Right atrium auricular region (tissue), 2 donors: ENCODE data around the gene MMD. TPM values are rescaled to one million over a fixed set of nuclear protein-coding genes. Genes with fewer than 3 reads are reported as not detected.

Experiments
- DNase-seq: peaks from one replicate; pipeline ENCODE4 v3.0.0-alpha.2; 2019; ENCODE audit warnings: low spot score
- H3K27ac ChIP-seq, 2 donors: fragments of 200-600 bp; sonication (generic); 1 replicate in 1 of 2; 2 replicates in 1 of 2; pipeline ENCODE4 v1.5.1; 2016 to 2019
- H3K27me3 ChIP-seq, 2 donors: fragments of 200-600 bp; sonication (generic); one replicate each; pipeline versions ENCODE4 v1.5.1 to v1.6.0; 2017 to 2019
- H3K36me3 ChIP-seq: fragments of 200-600 bp; sonication (generic); one replicate; pipeline ENCODE4 v1.5.1; 2016
- H3K4me1 ChIP-seq, 2 donors: fragments of 200-600 bp; sonication (generic); one replicate each; pipeline versions ENCODE4 v1.5.1 to v1.6.0; 2017 to 2019
- H3K4me3 ChIP-seq, 2 donors: fragments of 200-600 bp; sonication (generic); 1 replicate in 1 of 2; 2 replicates in 1 of 2; pipeline ENCODE4 v1.5.1; 2017 to 2019; ENCODE audit warnings: mild to moderate bottlenecking in 1 of 2, moderate library complexity in 1 of 2
- H3K9me3 ChIP-seq, 2 donors: fragments of 200-600 bp; sonication (generic); one replicate each; pipeline ENCODE4 v1.5.1; 2019
- total RNA-seq, 2 donors: library from RNA; depleted of rRNA; stranded (reverse); fragments of >200 nt; gene quantifications; one replicate each; pipeline ENCODE4 v1.1.0, GENCODE V29; 2016
- TF ChIP-seq, protein P1 (sequence below), 2 donors: fragments of 200-600 bp; sonication (generic); IDR thresholded peaks; one replicate each; pipeline ENCODE4 v1.5.1; 2019; ENCODE audit warnings: antibody characterized with exemption in 2 of 2

The MMD gene
- total RNA-seq, 2 donors from 2014 or later: 12.5 to 17.5 TPM

DNA sequence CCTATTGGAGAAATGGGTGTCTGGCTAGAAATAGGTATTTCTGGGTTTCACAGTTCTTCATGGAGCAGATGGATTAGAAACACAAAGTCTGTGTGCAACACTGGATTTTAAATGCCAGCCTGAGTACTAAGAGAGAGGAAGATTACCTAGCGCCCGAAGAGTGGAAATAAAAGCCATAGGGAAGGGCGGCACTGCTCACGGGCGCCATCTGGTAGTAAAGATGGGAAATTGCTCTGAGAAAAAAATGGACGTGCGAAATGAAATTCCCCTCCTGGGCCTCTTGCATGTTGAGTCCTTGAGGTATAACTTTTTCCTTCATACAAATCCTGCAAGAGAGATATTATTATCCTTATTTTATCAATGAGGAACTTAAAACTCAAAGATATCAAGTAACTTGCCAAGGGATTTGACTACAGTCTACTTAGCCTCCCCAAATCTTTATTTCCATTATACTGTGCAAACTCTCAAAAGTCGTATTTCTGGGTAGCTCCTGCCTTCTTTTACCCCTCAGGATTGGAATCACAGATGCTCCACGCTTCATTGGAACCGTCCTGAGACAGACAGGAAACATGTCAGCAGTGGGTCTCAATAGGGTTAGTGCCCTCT is 72.8 kb downstream of the MMD start:
- H3K27ac ChIP-seq: no peak overlapping the region
- H3K9me3 ChIP-seq: peaks cover 0 to 4% of the 10 kb centered on the region in 2 donors
- TF ChIP-seq, protein P1, sequence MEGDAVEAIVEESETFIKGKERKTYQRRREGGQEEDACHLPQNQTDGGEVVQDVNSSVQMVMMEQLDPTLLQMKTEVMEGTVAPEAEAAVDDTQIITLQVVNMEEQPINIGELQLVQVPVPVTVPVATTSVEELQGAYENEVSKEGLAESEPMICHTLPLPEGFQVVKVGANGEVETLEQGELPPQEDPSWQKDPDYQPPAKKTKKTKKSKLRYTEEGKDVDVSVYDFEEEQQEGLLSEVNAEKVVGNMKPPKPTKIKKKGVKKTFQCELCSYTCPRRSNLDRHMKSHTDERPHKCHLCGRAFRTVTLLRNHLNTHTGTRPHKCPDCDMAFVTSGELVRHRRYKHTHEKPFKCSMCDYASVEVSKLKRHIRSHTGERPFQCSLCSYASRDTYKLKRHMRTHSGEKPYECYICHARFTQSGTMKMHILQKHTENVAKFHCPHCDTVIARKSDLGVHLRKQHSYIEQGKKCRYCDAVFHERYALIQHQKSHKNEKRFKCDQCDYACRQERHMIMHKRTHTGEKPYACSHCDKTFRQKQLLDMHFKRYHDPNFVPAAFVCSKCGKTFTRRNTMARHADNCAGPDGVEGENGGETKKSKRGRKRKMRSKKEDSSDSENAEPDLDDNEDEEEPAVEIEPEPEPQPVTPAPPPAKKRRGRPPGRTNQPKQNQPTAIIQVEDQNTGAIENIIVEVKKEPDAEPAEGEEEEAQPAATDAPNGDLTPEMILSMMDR (IDR thresholded peaks at IDR 0.05): peak; percentile 86 to 93
- H3K4me3 ChIP-seq: no peak overlapping the region
- no peaks in the 10 kb centered on the region for H3K4me1 ChIP-seq
- no peaks in the 10 kb centered on the region for H3K27me3 ChIP-seq
- H3K36me3 ChIP-seq: no peaks in the 10 kb centered on the region
- DNase-seq: peak; percentile 64

DNA sequence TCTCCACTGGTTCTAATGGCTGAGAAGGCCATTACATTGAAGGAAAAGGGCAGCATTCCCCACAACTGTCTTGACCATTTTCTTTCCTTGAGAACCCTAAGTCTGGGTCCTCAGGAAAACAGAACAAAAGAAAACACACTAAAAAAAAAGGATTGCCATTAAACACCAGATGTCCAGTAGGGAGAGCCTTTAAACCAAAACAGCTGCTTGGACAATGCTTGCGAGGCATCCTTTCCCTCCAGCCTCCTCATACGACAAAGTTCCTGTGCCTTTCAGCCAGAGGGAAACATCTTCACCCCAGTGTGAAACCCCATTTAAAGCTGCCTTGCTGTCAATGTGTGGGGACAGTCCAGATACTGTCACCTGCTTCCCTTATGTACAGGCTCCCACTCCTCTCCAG is 74.3 kb downstream of the MMD start:
- TF ChIP-seq, protein P1 (IDR thresholded peaks at IDR 0.05): no peak
- H3K27me3 ChIP-seq: no peaks in the 10 kb centered on the region
- H3K27ac ChIP-seq: no peak overlapping the region
- H3K9me3 ChIP-seq: no peaks in the 10 kb centered on the region
- H3K4me3 ChIP-seq: no peak overlapping the region
- no peaks in the 10 kb centered on the region for H3K36me3 ChIP-seq
- no peak for DNase-seq
- no peaks in the 10 kb centered on the region for H3K4me1 ChIP-seq

- DNase-seq: no peak
- Histone ChIP-seq H3K36me3 (no peaks in the 10 kb centered on the region), H3K4me1 (no peaks in the 10 kb centered on the region), H3K4me3 (no peak overlapping the region), H3K9me3 (no peaks in the 10 kb centered on the region), H3K27ac (no peak overlapping the region), H3K27me3 (no peaks in the 10 kb centered on the region)
- TF ChIP-seq, protein P1 (IDR thresholded peaks at IDR 0.05): no peak
These were observed 75.0 kb downstream of the MMD start for GRCh38 chr17:55346658-55347057.

DNA sequence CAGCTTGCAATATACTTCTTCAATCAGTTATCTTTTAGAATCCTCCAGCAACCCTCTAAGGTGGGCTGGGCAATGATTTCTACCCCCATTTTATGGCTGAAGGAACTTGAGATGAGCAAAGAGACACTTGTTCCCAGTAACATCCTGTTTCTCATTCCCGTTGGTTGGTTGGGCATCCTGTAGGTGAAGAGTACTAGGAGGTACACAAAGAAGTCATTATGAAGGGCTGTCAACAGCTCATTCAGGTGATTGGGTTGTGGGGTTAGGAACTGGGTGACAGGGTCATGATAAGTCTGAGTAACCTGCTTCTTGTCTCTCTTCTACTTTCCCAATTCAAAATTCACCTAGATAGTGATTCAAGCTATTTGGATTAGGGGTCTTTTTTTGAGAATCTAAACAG is 76.5 kb downstream of the MMD start:
- no peaks in the 10 kb centered on the region for H3K36me3 ChIP-seq
- DNase-seq: no peak
- no peak overlapping the region for H3K4me3 ChIP-seq
- no peaks in the 10 kb centered on the region for H3K4me1 ChIP-seq
- H3K9me3 ChIP-seq: no peaks in the 10 kb centered on the region
- no peaks in the 10 kb centered on the region for H3K27me3 ChIP-seq
- TF ChIP-seq, protein P1 (IDR thresholded peaks at IDR 0.05): no peak
- no peak overlapping the region for H3K27ac ChIP-seq

GRCh38 chr17:55344514-55344997 is 77.1 kb downstream of the MMD start:
- DNase-seq: no peak
- no peak overlapping the region for H3K27ac ChIP-seq
- H3K9me3 ChIP-seq: no peaks in the 10 kb centered on the region
- no peaks in the 10 kb centered on the region for H3K36me3 ChIP-seq
- TF ChIP-seq, protein P1 (IDR thresholded peaks at IDR 0.05): no peak
- H3K4me3 ChIP-seq: no peak overlapping the region
- no peaks in the 10 kb centered on the region for H3K27me3 ChIP-seq
- no peaks in the 10 kb centered on the region for H3K4me1 ChIP-seq
